ENCODE data around the gene SORL1-AS1.

SORL1-AS1 gene

GRCh38 chr11:121466063-121466794 lies 13.5 kb upstream of the SORL1-AS1 start (continued):
- peak; percentile 78; the same call in 1 of the 2 replicates for TF ChIP-seq RELB (IDR thresholded peaks at IDR 0.05; ENCODE audit: low read depth)
- no peak for TF ChIP-seq ZBTB40 (IDR thresholded peaks at IDR 0.05; ENCODE audit: borderline replicate concordance)
- peak; percentile 47; the same call in 1 of the 2 replicates for TF ChIP-seq PAX5 (IDR thresholded peaks at IDR 0.05; ENCODE audit: borderline replicate concordance, low read depth, low read length)
- peak; percentile 13; the same call in 1 of the 2 replicates for TF ChIP-seq ZNF217 (IDR thresholded peaks at IDR 0.05)
- TF ChIP-seq MTA2 (IDR thresholded peaks at IDR 0.05; ENCODE audit: low read depth), result peak; percentile 89
- TF ChIP-seq DPF2 (IDR thresholded peaks at IDR 0.05), result peak; percentile 60; the same call in 1 of the 2 replicates
- TF ChIP-seq BCL11A (IDR thresholded peaks at IDR 0.05; ENCODE audit: low read depth, low read length), result peak; percentile 75
- TF ChIP-seq CBX3 (IDR thresholded peaks at IDR 0.05; ENCODE audit: borderline replicate concordance, low read depth), result no peak
- TF ChIP-seq SIN3A (IDR thresholded peaks at IDR 0.05; ENCODE audit: low read depth, low read length), result no peak
- no peak; the same call in 1 of the 2 replicates for TF ChIP-seq FOXM1 (IDR thresholded peaks at IDR 0.05; ENCODE audit: low read depth, low read length)
- TF ChIP-seq ELK1 (IDR thresholded peaks at IDR 0.05; ENCODE audit: low read depth, low read length), result 0 out of 2 replicates have a peak, but pooled peaks have one; percentile 14
- TF ChIP-seq HDAC6 (IDR thresholded peaks at IDR 0.05; ENCODE audit: unreplicated experiment), result no peak
- peak; percentile 23 for TF ChIP-seq MEF2B (IDR thresholded peaks at IDR 0.05; ENCODE audit: partially characterized antibody, poor library complexity, severe bottlenecking)
